Breast epithelium (tissue), 3 donors: ENCODE data around the gene PRTFDC1.

Experiments
- POLR2AphosphoS5 ChIP-seq, 3 donors: sonication (generic); formaldehyde crosslinking; IDR thresholded peaks; one replicate each; pipeline ENCODE4 v1.6.1; 2017; ENCODE audit warnings: antibody characterized with exemption in 3 of 3
- TF ChIP-seq, protein P1 (sequence below), 3 donors: fragments of 450-650 bp; IDR thresholded peaks; one replicate each; pipeline ENCODE4 v1.5.1; 2016 to 2017; ENCODE audit warnings: antibody characterized with exemption in 3 of 3, mild to moderate bottlenecking in 3 of 3, moderate library complexity in 3 of 3

DNA sequence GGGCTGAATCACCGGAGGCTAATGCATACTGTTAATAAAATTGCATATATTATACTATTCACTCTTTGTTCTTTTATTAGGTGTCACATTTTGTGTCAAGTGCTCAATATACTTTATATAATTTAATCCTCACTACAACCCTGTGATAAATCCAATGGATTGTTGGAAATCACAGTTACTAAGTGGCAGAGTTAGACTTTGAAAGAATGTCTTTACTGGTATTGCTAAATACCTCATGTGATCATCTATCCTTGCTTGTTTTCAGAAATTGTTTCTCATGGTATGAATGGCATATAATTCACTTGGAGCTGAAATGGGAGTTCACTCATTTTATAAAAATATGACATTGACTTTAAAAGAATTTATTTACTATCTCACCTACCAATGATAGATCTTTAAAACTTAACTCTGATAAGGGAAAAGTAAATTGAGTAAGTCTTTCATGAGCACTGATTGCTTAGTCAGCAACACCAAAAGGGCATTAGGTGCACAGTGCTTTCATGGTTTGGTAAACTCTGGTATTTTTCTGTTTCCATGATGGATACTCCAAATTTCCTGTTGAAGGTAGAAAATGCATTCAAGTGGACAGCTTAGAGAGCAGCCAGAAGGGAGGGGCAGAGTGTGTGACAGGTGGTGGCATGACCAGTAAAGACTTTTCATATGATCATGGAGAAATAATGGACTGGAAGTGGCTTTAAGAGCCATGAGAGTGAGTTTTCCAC is 41.0 kb upstream of the PRTFDC1 start:
- TF ChIP-seq POLR2AphosphoS5 (IDR thresholded peaks at IDR 0.05): no peak
- TF ChIP-seq, protein P1, sequence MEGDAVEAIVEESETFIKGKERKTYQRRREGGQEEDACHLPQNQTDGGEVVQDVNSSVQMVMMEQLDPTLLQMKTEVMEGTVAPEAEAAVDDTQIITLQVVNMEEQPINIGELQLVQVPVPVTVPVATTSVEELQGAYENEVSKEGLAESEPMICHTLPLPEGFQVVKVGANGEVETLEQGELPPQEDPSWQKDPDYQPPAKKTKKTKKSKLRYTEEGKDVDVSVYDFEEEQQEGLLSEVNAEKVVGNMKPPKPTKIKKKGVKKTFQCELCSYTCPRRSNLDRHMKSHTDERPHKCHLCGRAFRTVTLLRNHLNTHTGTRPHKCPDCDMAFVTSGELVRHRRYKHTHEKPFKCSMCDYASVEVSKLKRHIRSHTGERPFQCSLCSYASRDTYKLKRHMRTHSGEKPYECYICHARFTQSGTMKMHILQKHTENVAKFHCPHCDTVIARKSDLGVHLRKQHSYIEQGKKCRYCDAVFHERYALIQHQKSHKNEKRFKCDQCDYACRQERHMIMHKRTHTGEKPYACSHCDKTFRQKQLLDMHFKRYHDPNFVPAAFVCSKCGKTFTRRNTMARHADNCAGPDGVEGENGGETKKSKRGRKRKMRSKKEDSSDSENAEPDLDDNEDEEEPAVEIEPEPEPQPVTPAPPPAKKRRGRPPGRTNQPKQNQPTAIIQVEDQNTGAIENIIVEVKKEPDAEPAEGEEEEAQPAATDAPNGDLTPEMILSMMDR (IDR thresholded peaks at IDR 0.05): no peak
